Lower leg skin (tissue), 3 donors: ENCODE results near the gene COL24A1.

ENCODE experiments used
- CTCF ChIP-seq, 3 donors: fragments of 450-650 bp; IDR thresholded peaks; one replicate each; pipeline ENCODE4 v1.5.1; 2016; ENCODE audit warnings: antibody characterized with exemption in 3 of 3, mild to moderate bottlenecking in 3 of 3, moderate library complexity in 2 of 3
- POLR2A ChIP-seq, 2 donors: fragments of 450-650 bp; IDR thresholded peaks; one replicate each; pipeline ENCODE4 v1.6.1; 2016 to 2017; ENCODE audit warnings: antibody characterized with exemption in 2 of 2, mild to moderate bottlenecking in 1 of 2, moderate library complexity in 1 of 2

GRCh38 chr1:86146566-86146965 lies 10.0 kb downstream of the COL24A1 start:
- TF ChIP-seq CTCF (IDR thresholded peaks at IDR 0.05), result no peak
- TF ChIP-seq POLR2A (IDR thresholded peaks at IDR 0.05), result no peak
